GM12891 (cell line): ENCODE data around the gene PSTPIP1.

Source experiments
- PAX5 ChIP-seq: IDR thresholded peaks from 2 replicates; pipeline ENCODE4 v1.6.1; 2011; ENCODE audit warnings: low read length, moderate library complexity, mild to moderate bottlenecking; ENCODE audit not compliant: insufficient read depth, severe bottlenecking
- POLR2A ChIP-seq: IDR thresholded peaks from 2 replicates; pipeline ENCODE4 v1.6.1; 2011; ENCODE audit warnings: low read depth, low read length, control low read depth
- POLR2AphosphoS5 ChIP-seq: IDR thresholded peaks from 2 replicates; pipeline ENCODE4 v1.6.1; 2011; ENCODE audit warnings: low read depth, low read length, control low read depth
- TAF1 ChIP-seq: IDR thresholded peaks from 2 replicates; pipeline ENCODE4 v1.6.1; 2011; ENCODE audit warnings: low read depth, low read length, control low read depth

DNA sequence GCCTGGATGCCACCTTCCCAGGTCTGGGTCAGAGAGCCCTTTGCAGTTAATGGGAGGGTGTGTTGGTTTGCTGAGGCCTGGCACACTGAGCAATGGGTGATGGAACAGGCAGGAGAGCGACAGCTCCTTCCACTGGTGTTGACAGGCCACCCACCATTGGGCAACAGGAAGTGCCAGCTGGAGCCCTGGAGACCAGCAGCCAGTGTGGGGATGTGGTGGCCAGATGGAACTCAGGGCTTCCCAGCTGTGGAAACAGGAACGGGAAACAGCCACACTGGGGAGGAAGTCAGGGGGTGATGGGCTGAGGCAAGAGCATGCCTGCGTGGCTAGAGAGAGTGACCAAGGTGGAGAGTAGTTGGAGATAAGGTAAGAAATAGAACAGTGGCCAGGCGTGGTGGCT lies 9.3 kb downstream of the PSTPIP1 start:
- TF ChIP-seq POLR2AphosphoS5 (no peak), TAF1 (no peak), POLR2A (no peak), PAX5 (no peak)
